ENCODE data around the gene CORO1C. TPM values are rescaled to one million over a fixed set of nuclear protein-coding genes. Genes with fewer than 3 reads are reported as not detected.

Gene CORO1C
- total RNA-seq, 1 donor from 2014 or later = 285 TPM

DNA sequence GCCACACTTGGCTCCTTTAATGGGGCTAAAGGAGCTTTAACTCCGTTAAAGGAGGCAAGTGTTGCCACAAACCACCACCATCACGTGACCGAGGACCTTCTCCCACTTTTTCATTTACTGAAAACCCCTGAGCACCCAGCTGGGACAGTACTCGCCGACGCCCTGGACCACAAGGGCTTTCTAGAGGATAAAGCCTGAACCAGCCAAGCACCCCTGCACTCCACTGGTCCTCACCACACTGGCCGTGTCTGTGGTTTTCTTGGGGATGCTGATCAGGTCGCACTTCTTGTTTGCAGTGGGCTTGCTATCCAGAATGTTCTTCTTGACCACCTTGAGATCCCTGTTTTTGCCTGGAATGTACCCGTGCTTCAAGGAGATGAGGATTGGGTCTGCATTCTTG lies 82.9 kb downstream of the CORO1C start:
- Mint-ChIP-seq H3K9me3 (ENCODE audit: unreplicated experiment) (peaks cover 7% of the 10 kb centered on the region), H3K27me3 (ENCODE audit: unreplicated experiment) (peaks cover 9% of the 10 kb centered on the region), H3K36me3 (ENCODE audit: unreplicated experiment) (peaks cover 20% of the 10 kb centered on the region), H3K4me1 (ENCODE audit: low read depth, unreplicated experiment) (peaks cover 47% of the 10 kb centered on the region), H3K27ac (ENCODE audit: unreplicated experiment) (peak overlapping the region; percentile 83), H3K4me3 (ENCODE audit: unreplicated experiment) (no peak overlapping the region)
- DNase-seq = no peak
- TF ChIP-seq, protein P1, sequence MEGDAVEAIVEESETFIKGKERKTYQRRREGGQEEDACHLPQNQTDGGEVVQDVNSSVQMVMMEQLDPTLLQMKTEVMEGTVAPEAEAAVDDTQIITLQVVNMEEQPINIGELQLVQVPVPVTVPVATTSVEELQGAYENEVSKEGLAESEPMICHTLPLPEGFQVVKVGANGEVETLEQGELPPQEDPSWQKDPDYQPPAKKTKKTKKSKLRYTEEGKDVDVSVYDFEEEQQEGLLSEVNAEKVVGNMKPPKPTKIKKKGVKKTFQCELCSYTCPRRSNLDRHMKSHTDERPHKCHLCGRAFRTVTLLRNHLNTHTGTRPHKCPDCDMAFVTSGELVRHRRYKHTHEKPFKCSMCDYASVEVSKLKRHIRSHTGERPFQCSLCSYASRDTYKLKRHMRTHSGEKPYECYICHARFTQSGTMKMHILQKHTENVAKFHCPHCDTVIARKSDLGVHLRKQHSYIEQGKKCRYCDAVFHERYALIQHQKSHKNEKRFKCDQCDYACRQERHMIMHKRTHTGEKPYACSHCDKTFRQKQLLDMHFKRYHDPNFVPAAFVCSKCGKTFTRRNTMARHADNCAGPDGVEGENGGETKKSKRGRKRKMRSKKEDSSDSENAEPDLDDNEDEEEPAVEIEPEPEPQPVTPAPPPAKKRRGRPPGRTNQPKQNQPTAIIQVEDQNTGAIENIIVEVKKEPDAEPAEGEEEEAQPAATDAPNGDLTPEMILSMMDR (IDR thresholded peaks at IDR 0.05; ENCODE audit: partially characterized antibody, unreplicated experiment) = no peak

DNA sequence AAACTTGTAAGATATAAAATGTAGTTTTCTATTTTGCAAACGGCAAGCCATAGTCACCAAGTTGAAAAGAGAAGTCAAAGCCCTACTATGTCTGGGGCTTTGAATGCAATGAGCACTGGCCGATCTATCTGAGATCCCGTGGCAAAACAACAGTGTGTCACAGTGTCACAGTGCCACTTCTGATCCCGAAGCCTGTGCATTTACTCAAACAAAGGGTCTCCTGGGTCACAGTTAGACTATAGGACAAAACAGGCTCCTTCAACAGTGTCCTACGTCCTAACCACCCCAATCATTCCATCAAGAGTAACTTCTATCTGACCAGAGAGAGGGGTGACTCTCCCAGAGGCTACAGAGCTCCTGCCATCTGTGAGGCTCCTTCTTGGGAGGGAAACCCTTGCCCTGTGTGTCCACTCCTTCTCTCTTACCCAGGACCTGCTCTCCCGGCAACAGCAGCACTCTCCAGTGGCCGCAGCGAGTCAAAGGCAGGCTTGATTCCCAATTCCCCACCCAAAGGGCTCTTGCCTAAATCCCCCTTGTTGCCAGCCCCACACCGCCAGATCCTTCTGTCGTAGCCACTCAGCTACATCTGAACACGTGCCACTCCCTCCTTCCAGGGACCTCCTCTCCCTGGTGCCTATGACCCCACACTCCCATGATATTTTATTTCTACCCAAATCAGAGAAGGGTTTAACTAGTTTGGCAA lies 83.6 kb downstream of the CORO1C start:
- Mint-ChIP-seq H3K27me3 (ENCODE audit: unreplicated experiment) (peaks cover 9% of the 10 kb centered on the region), H3K27ac (ENCODE audit: unreplicated experiment) (peak overlapping the region; percentile 83), H3K4me3 (ENCODE audit: unreplicated experiment) (peak overlapping the region; percentile 39), H3K9me3 (ENCODE audit: unreplicated experiment) (peaks cover 7% of the 10 kb centered on the region), H3K36me3 (ENCODE audit: unreplicated experiment) (peaks cover 20% of the 10 kb centered on the region), H3K4me1 (ENCODE audit: low read depth, unreplicated experiment) (peaks cover 47% of the 10 kb centered on the region)
- no peak for DNase-seq
- TF ChIP-seq, protein P1 (IDR thresholded peaks at IDR 0.05; ENCODE audit: partially characterized antibody, unreplicated experiment) = no peak

DNA sequence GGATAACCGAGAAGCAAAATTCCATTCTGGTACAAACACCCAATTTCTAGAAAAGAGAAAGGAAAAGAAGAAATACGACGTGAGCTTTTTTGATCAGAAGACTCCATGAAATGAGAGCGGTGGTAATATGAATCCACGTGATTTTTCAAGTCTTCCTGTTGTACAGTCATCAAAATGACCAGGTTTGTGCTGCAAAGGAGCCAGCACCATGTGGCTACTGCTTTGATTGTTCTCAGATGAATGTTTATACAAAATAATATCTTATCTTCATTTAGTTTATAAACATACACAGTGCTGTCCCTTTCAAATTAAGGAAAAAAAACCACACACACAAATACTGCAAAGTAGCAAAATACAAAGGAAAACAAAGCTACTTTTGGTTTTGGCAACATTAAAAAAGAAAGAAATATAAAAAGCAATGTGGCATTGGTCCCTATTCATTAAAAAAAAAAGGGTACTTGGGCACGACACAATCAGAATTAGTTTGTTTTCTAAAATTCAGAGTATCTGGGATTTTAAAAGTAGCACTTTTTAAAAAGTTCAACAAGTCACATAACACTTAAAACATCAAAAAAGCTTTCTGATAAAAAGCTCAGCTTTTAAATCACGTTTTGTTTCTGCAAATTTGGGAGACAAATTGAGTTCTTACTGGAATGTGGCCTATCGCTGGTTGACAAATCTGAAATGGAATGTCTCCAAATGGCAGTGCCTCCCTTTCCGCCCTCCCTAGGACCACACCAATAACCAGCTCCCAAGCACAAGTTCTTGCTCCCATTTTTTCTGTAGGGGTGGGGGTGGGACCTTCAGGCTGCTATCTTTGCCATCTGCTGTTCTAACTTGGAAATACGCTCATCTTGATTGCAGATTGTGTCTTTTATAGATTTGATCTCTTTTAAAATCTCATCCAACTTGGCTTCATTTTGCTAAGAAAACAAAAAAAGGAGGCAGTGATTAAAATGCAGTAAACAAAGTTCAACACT lies 84.4 kb downstream of the CORO1C start:
- TF ChIP-seq, protein P1 (IDR thresholded peaks at IDR 0.05; ENCODE audit: partially characterized antibody, unreplicated experiment) = no peak
- H3K4me3 Mint-ChIP-seq (ENCODE audit: unreplicated experiment) = peak overlapping the region; percentile 39
- H3K27me3 Mint-ChIP-seq (ENCODE audit: unreplicated experiment) = peaks cover 9% of the 10 kb centered on the region
- H3K9me3 Mint-ChIP-seq (ENCODE audit: unreplicated experiment) = peaks cover 11% of the 10 kb centered on the region
- no peak for DNase-seq
- H3K4me1 Mint-ChIP-seq (ENCODE audit: low read depth, unreplicated experiment) = peaks cover 48% of the 10 kb centered on the region
- H3K36me3 Mint-ChIP-seq (ENCODE audit: unreplicated experiment) = peaks cover 20% of the 10 kb centered on the region
- peak overlapping the region; percentile 84 for H3K27ac Mint-ChIP-seq (ENCODE audit: unreplicated experiment)

DNA sequence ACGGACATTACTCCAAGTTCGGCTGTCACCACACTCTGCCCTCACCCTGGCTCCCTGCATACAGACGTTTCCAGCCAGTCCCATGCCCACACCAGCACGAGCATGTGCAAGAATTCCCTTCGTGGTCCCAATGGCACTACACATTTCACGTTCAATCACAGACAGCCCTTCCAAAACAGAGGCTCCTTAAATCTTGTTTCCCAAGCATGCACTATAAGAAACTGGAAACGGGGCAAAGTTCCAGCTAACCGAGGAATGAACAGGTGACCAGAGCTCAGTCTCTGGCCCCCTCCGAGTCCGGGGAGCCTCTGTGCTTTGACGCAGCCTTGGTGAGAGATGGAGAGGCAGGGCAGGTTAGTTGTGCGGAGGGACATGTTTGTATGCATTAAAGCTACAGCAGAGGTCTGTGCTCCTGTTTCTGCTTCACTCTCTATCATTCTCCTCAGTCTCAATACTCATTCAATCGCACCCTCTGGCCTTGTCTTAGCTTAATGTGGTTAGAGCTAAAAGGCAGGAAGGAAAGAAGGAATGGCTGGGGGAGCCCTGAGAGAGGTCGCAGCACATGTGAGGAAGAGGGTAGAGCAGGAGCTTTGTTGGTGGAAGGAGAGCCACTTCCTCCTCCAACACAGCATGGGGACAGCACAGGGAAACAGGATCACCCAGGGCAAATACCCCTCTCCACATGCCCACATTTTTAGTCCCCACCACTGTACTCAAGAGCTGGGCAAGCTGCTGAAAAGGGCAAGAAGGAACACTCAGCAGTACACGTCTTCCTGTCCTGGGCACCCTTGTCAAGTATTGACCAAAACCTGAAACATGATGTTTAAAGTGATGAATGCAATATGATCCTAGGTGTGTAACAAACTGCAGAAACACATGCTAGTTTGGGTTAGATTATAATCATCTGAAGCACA lies 85.4 kb downstream of the CORO1C start:
- Mint-ChIP-seq H3K9me3 (ENCODE audit: unreplicated experiment) (peaks cover 9% of the 10 kb centered on the region), H3K36me3 (ENCODE audit: unreplicated experiment) (peaks cover 20% of the 10 kb centered on the region), H3K27ac (ENCODE audit: unreplicated experiment) (peak overlapping the region; percentile 84), H3K4me1 (ENCODE audit: low read depth, unreplicated experiment) (peaks cover 58% of the 10 kb centered on the region), H3K27me3 (ENCODE audit: unreplicated experiment) (peaks cover 14% of the 10 kb centered on the region), H3K4me3 (ENCODE audit: unreplicated experiment) (no peak overlapping the region)
- TF ChIP-seq, protein P1 (IDR thresholded peaks at IDR 0.05; ENCODE audit: partially characterized antibody, unreplicated experiment) = no peak
- no peak for DNase-seq
